ENCODE measurements around the gene MAPT.

MAPT gene

GRCh38 chr17:46037722-46038255, 143.4 kb downstream of the MAPT start:
- DNase-seq, result no peak

DNA sequence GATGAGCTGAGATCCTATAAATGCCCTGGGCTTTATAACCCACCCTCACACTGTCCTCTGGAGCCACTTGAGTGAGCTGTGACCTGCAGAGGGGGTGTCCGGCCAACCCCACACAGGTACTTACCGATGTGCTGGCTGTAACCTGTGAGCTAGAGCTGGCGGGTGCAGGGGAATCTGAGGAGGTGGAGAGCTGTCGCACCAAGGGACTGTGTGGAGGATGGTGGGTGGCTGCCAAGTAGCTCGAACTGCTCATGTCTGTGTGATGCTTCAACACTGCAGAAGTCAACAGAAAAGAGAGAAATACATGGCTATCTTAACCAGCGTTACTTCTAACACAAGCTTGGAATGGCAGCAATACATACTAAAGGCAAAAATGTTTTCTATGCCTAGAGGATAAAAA, 144.1 kb downstream of the MAPT start:
- no peak for DNase-seq

DNA sequence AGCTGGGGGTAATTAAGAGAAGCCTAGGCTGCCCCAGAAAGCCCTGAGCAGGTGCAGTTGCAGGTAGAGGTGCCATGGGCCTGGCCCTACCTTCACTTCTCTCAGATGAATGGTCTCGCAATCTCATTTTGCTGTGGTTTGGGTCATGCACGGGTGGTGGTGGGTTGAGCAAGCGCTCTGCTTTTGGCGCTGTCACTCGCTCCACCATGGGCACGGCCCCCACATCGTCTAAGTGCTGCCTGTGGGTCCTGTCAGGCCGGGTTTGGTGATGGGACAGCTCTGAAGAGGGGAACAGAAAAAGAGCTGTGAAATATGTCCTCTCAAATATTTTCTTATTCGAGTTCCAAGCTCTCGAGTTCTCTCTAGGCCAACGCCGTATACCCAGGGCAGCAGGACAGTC, 144.6 kb downstream of the MAPT start:
- no peak for DNase-seq

- no peak for DNase-seq
Measured at GRCh38 chr17:46039592-46040186, 145.3 kb downstream of the MAPT start.

DNA sequence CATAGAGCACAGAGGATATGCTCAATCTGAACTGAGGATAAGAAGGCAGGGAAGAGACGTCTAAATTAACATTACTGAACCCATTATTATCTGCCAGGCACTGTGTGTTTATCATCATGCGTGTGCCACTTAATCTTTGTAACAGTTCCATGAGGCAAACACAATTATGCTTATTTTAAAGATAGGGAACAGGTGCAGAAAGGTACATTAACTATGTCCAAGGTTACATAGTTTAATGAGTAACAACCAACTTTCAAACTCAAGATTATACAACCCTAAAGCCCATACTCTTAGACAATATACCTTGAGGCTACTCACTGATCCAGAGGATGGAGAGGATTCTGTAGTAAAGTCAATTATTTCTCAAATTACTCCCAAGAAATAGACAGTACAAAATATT, 147.9 kb downstream of the MAPT start:
- DNase-seq, result no peak

DNA sequence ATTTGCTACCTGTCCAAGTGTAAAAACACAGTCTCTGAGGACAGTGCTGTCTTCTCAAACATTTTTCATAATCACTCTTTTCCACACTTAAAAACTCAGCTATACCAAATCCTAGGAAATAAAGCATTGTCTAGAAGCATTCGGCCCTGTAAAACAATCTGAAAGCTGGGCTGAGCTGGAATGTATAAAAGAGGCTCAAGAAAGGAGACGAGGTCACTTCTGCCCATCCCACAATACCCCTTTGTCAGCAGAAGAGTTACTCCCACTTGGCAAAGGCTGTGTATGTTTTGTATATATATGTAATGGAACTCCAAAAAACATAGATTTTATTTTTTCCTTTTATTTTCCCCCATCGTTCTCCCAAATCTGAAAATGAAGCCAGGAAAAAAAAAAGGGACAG, 148.6 kb downstream of the MAPT start:
- DNase-seq, result no peak

DNA sequence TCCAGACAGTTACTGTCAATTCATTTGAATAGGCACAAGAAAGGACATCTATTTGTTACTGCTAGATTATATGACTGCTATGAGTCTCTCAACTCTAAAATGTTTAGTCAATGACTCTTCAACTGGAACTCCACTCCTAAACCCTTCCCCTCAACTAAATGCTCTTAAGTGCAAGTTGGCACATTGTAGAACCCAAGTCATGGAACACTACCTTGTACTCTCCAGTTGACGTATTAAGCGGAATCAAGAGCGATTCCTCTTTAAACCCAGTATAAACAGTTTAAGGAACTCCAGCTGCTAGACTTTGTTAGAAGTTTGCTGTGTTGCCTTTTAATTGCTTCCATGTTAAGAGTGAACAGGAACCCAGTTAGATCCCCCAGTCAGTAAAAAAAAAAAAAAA, 149.3 kb downstream of the MAPT start:
- DNase-seq, result no peak

- DNase-seq, result no peak
Measured at GRCh38 chr17:46044286-46044928, 150.1 kb downstream of the MAPT start.

GRCh38 chr17:46044989-46045388, 150.6 kb downstream of the MAPT start:
- no peak for DNase-seq

- DNase-seq, result no peak
Measured at GRCh38 chr17:46045639-46046038, 151.3 kb downstream of the MAPT start.

GRCh38 chr17:46046957-46047356, 152.6 kb downstream of the MAPT start:
- DNase-seq, result no peak

- no peak for DNase-seq
Measured at GRCh38 chr17:46047398-46047797, 153.0 kb downstream of the MAPT start.

DNA sequence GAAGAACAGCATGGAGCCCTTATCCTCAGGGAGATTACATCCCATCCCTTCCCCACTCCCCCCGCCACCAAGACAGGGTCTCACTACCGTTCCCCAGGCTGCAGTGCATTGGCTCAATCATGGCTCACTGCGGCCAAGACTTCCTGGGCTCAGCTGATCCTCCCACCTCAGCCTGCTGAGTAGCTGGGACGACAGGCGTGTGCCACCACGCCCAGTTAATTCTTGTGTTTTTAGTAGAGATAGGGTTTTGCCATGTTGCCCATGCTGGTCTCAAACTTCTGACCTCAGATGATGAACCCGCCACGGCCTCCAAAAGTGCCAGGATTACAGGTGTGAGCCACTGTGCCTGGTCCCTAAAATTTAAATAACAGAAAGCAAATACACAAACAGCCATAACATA, 153.5 kb downstream of the MAPT start:
- no peak for DNase-seq

DNA sequence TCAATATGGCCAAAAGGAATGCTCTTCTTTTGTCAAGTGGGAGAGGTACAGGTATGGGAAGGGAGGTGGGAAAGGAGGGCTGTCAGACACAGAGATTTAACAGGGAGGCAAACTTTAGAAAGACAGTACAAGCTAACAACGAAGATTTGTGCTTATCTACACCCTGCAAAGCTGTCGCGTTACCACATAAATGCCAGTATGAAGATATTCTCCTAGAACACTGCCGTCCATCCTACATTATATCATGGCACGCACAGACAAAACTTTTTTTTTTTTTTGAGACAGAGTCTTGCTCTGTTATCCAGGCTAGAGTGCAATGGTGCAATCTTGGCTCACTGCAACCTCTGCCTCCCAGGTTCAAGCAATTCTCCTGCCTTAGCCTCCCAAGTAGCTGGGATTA, 155.3 kb downstream of the MAPT start:
- no peak for DNase-seq

- DNase-seq, result no peak
Measured at GRCh38 chr17:46053911-46054534, 159.7 kb downstream of the MAPT start.

- no peak for DNase-seq
Measured at GRCh38 chr17:46056800-46057304, 162.5 kb downstream of the MAPT start.

GRCh38 chr17:46057366-46057765, 163.0 kb downstream of the MAPT start:
- DNase-seq, result no peak

- DNase-seq, result no peak
Measured at GRCh38 chr17:46059486-46059885, 165.1 kb downstream of the MAPT start.

- DNase-seq, result no peak
Measured at GRCh38 chr17:46060461-46060860, 166.1 kb downstream of the MAPT start.

DNA sequence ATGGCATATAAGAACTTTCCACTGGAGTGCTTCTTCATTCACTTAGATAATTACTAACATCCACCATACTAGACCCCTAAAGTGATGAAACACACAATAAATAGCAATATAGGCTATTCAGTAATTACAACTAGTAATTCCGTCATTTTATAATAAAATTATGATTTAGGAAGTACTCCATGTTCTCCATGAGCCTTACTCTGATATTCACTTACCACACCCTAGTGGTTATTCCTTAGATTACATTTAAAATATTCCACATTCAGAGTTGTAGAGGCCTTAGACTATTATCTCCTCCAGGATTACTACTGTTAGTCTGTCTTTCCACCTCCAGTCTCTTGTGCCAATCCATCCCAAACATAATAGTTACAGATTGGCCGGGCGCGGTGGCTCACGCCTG, 167.1 kb downstream of the MAPT start:
- no peak for DNase-seq

GRCh38 chr17:46063241-46063640, 168.9 kb downstream of the MAPT start:
- DNase-seq, result no peak

DNA sequence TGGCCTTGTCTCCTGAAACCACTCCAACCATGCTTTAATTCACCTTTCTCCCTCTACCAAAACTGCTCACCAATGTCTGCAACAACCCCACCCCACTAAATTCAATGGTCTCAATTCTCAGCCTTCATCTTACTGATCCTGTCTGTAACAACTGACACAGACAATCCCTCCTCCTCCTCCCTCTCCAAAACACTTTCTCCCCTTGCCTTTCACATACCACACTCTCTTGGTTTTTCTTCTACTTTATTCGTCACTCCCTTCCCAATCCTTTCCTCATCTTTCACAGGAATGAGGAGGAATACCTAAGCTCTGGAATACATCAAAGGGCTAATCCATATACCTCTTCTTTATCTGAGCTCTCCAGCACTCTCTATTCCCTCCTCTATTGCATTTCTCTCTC, 170.1 kb downstream of the MAPT start:
- no peak for DNase-seq

GRCh38 chr17:46071796-46072195, 177.4 kb downstream of the MAPT start:
- DNase-seq, result no peak

DNA sequence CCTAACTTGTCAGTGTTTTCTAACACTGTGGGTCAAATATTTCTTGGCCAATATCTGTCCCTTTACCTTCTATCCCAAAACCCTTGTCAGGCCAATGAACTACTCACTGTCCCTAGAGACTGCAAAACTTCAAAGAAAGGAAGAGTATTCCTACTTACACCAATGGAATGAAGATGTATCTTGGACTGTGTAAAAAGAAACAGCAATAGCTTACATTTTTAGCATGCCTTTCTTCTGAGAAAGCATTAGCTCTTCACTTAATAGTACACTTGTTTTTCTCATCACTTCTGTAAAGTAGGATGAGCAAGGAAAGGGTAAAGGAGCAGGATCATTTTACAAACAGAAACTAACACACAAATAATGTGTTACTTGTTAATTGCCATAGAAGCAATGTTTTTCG, 178.6 kb downstream of the MAPT start:
- no peak for DNase-seq
